CMK (cell line): ENCODE results near the gene EFR3B.
"Not testable (repeated sequence)": the region's sequence is repeated elsewhere in the genome, so short reads cannot be mapped to it uniquely, and the experiment has no call there.

Experiments
- DNase-seq: peaks from one replicate; pipeline ENCODE4 v3.0.0-alpha.2; 2010; ENCODE audit warnings: low read depth

EFR3B gene

GRCh38 chr2:25150993-25151392, 109.1 kb downstream of the EFR3B start:
- not testable (repeated sequence) for DNase-seq

- DNase-seq: no peak
Measured at GRCh38 chr2:25151718-25152117, 109.8 kb downstream of the EFR3B start.

DNA sequence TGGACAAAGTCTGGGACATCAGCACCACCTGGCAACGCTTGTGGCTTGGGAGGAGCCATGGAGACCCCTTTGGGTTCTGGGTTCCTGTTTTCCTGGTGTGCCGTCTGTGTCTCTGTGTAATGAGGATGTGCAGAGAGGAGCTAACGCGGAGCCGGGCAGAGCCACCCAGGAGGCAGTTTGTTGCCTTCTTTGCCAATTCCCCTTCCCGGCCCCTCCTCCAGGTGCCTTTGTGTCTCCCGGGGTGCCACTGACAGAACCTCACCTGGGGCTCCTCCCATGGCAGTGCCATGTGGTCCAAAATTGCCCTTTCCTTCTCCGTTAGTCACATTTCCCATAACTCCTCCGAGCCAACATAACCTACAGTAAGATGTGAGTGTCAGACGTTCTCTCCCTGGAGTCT, 113.5 kb downstream of the EFR3B start:
- no peak for DNase-seq

- DNase-seq: no peak
Measured at GRCh38 chr2:25158096-25158852, 116.4 kb downstream of the EFR3B start.

DNA sequence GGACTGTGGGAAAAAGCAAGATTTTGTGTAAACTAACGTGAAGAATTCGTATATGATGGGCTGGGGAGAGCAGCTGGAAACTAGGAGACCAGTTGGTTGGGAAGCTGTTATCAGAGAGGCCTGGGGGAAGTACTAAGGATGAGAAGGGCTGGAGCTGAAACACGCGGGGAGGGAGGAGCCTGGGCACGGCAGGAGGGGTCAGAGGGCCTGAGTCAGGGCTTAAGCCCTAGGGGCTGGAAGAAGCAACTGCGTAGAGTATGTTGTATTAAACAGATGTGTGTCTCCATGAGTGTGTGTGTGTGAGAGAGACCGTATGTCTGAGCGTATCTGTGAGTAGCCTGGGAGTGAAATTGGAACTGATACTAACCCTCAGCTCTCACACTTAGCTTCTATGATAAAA, 118.1 kb downstream of the EFR3B start:
- DNase-seq: no peak

GRCh38 chr2:25160376-25160775, 118.5 kb downstream of the EFR3B start:
- no peak for DNase-seq

GRCh38 chr2:25161055-25161781, 119.3 kb downstream of the EFR3B start:
- no peak for DNase-seq

DNA sequence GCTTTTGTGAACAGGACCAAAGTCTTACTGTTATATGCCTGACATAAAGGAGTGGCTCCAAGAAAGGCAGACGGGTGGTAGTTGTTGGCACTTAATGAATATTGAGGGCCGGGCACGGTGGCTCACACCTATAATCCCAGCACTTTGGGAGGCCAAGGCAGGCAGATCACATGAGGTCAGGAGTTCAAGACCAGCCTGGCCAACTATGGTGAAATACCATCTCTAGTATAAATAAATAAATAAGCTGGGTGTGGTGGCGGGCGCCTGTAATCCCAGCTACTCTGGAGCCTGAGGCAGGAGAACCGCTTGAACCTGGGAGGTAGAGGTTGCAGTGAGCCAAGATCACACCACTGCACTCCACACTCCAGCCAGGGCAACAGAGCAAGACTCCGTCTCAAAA, 120.2 kb downstream of the EFR3B start:
- not testable (repeated sequence) for DNase-seq

DNA sequence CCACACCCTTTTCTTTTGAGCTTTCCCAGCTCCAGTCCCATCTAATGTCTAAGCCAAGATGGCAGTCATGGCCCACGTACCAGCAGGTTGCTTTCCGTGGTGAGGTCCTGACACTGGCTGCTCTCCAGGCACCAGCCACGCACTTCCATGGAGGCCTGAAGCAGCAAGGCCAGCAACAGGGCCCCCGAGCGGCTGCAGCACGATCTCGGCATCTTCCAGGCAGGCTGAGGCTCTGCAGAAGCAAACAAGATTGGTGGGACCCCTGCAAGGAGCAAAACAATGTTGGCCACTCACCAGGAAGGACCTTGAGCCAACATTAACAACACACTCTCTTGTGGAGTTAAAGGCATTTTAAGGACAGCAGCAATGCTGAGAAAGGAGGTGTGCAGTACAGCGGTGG, 122.7 kb downstream of the EFR3B start:
- no peak for DNase-seq

DNA sequence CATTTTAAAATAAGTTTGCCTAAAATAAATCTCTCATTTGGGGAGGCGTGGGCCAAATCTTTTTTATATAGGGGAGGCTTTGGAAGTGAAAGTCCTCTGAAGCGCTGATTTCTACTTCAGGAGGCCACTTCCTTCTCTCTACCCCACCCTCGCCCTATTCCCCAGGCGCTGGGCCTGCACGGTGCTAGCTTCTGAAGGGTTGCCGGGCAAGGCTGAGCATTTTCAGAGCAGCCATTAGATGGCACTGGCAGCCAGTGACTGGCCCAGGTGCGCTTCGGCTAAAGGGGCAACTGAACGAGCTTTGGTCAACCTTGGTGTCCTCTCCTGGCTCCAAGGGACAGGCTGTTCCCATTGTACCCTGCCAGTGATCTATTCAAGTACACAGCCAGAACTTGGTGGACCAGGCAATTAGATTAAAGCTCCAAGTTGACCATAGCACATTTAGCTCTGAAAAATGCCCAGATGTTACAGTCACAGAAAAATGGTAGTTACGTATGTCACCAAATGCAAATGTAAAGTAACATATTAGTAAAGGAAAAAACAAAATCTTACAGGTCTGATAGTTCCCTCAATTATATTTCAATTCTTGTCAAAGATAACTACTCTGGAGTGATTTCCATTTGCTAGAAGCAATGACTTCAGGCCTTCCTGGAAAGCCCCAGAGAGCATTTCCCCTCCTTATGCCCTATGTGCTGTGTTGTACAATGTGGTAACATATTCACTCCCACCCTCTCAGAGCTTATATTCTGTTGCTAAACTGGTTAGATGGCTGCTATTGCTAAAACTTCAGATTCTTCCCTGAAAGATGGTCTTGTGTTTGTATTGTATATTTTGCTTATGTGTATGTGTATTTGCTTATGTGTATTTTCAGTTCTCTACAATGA, 124.4 kb downstream of the EFR3B start:
- DNase-seq: no peak

DNA sequence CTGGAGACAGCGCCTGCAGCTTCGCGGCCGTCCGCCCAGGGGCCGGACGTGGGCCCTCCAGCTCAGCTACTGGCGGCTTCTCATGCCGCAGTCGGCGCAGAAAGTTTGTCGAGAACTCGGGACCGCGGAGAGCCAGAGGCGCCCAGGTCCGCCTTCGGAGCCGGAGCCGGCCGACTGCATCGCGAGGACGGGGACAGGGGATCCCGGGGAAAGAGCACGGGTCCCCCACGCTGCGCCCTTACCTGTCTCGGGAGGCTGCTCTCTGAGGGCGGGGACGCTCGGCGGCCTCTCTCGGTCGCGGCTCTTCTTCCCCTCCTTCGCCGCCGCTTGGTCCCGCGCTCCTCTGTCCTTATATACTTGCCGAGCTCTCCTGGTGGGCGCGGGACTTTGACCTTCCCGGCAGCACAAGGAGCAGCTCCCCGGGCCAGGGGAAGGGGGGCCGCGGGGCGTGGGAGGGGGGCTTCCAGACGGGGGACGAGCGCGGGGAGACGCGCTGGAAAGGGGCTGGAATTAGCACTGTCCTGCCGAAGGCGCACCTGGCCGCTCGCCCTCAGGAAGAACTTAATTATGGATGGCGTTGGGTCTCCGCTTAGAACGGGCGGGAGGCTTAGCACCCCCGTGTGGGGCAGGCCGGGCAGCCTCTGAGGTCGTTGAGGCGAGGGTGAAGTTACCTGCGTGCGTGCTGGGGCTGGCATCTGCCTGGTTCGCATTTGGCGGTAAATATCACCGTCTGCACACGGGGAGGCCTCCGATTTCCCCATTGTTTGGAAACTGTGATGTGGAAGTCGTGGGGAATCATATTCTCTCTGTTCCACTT, 126.6 kb downstream of the EFR3B start, which contains the start of gene POMC:
Gene POMC (minus strand): TSS at position 325 of the 817 bp plus-strand sequence. CDS start 3,808 bp downstream, outside the sequence.
- no peak for DNase-seq

GRCh38 chr2:25169073-25169470, 127.2 kb downstream of the EFR3B start:
- no peak for DNase-seq

- no peak for DNase-seq
Measured at GRCh38 chr2:25170888-25171287, 129.0 kb downstream of the EFR3B start.

DNA sequence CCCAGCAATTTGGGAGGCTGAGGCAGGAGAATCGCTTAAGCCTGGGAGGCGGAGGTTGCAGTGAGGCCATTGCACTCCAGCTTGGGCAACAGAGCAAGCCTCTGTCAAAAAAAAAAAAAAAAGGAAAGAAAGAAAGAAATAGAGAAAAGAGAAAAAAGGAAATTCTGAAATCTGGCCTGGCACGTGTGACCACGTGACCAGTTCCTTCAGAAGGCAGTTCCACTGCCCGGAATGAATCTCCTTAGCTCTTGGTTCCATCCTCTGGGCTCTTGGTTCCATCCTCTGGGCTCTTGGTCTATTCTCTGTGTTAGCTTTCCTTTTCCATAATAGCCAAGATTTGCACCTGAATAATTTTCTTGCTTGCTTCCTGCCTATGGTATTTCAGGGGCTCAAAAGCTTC, 131.8 kb downstream of the EFR3B start:
- no peak for DNase-seq

DNA sequence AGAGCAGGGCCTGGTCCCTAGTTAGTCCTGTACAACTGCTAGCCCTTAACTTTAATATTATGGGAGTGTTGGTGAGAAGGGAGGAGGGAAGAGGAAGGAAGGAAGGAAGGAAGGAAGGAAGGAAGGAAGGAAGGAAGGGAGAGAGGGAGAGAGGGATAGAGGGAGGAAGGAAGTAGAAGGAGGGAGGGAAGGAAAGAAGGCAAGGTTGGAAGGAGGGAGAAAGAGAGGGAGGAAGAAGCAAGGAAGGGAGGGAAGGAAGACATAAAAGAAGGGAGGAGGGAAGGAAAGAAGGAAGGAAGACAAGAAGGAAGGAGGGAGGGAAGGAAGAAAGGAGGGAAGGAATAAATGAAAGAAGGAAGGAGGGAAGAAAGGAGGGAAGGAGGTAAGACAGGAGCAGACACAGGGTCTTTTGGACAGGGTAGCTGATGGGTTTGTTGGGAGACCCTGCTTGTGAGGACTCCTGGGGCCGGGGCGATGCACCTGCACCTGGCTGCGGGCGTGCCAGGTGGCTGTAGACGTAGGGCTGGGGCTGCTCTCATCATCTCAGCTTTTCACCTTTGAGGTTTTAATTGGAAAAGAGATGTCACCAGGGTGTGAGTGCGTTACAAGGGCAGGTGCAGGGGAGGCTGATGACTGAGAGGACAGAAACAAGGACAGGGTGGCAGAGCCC, 132.5 kb downstream of the EFR3B start:
- DNase-seq: no peak

DNA sequence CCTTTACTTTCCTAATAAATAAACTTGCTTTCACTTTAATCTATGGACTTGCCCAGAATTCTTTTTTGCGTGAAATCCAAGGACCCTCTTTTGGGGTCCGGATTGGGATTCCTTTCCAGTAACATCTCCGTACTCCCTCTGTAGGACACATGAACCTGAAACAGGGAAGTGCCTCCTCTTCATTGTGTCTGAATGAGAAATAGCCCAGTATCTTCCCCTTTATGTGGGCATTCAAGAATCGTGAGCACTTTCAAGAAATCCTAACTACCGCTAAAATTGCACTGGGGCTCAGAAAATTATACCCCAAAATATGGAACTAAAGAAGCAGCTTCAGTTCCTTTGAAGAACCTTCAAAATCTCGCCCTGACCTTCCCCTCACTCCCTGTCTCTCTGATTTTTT, 134.3 kb downstream of the EFR3B start:
- DNase-seq: no peak

- DNase-seq: no peak
Measured at GRCh38 chr2:25176541-25177181, 134.8 kb downstream of the EFR3B start.

DNA sequence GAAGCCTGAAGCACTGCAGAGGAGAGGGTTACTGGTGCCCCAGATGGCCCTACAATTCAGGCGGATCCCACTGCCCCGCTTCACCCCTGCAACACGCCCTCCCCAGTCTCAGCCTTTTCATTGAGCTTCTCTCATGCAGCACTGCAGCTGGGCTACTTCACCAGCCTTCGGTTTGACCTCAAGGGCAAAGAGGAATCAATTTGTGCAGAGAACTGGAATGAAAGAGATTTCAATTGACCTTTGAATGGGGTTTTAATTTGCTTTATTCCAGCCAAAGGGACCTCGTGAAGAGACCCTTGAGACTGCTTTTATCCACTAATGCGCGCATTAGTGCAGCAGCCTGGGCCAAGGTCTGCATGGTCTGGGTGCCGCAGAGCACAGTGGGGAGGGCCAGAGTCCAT, 135.3 kb downstream of the EFR3B start:
- DNase-seq: no peak

- no peak for DNase-seq
Measured at GRCh38 chr2:25178976-25179375, 137.1 kb downstream of the EFR3B start.

GRCh38 chr2:25184254-25184653, 142.4 kb downstream of the EFR3B start:
- DNase-seq: no peak
